Measurements from ENCODE around the gene CADPS.

- no peak for TF ChIP-seq CTCF (conservative IDR thresholded peaks at IDR 0.05)
- TF ChIP-seq EZH2 (IDR thresholded peaks at IDR 0.05; ENCODE audit: low read depth), result no peak
These were observed 413.0 kb downstream of the CADPS start for GRCh38 chr3:62462104-62462762.

Data from PC-9 (cell line).